CD8-positive, alpha-beta memory T cell (primary cell): Measurements from ENCODE around the gene ATXN1L. TPM values are rescaled to one million over a fixed set of nuclear protein-coding genes. Genes with fewer than 3 reads are reported as not detected.
"Not testable (repeated sequence)": the region's sequence is repeated elsewhere in the genome, so short reads cannot be mapped to it uniquely, and the experiment has no call there.

Experiments used
- CTCF ChIA-PET: fragments of 350-600 bp; sonication (Branson Sonifier 250); formaldehyde crosslinking; loops from one replicate; lab custom pipeline; 2021; ENCODE audit warnings: antibody characterized with exemption; lab: Charles Lee
- POLR2A ChIA-PET: fragments of 350-600 bp; sonication (Branson Sonifier 250); formaldehyde crosslinking; loops from one replicate; lab custom pipeline; 2021; ENCODE audit warnings: antibody characterized with exemption; lab: Charles Lee
- DNase-seq, 5 donors: peaks; one replicate each; pipeline versions ENCODE4 v3.0.0 to v3.0.0-alpha.2; 2020 to 2022; ENCODE audit warnings: mixed read lengths in 1 of 5
- H3K27ac ChIP-seq: one replicate; pipeline ENCODE4 v1.7.0; 2013; ENCODE audit warnings: low read depth, mild to moderate bottlenecking, low read length, moderate library complexity
- H3K27me3 ChIP-seq: 2 replicates; pipeline ENCODE4 v1.7.0; 2013; ENCODE audit warnings: low read length, mild to moderate bottlenecking; ENCODE audit not compliant: insufficient read depth, poor library complexity, severe bottlenecking
- H3K36me3 ChIP-seq: 2 replicates; pipeline ENCODE4 v1.7.0; 2013; ENCODE audit warnings: mild to moderate bottlenecking, low read length, moderate library complexity; ENCODE audit not compliant: insufficient read depth
- H3K4me1 ChIP-seq: 2 replicates; pipeline ENCODE4 v1.7.0; 2013; ENCODE audit warnings: mild to moderate bottlenecking, low read length, moderate library complexity; ENCODE audit not compliant: insufficient read depth
- H3K4me3 ChIP-seq: 2 replicates; pipeline ENCODE4 v1.7.0; 2013; ENCODE audit warnings: mild to moderate bottlenecking, low read length
- H3K9me3 ChIP-seq: 2 replicates; pipeline ENCODE4 v1.7.0; 2013; ENCODE audit warnings: mild to moderate bottlenecking, low read length
- H3K27ac Mint-ChIP-seq, 8 donors: one replicate each; pipeline ENCODE4 v1.8.0; 2020 to 2021; ENCODE audit warnings: mixed read lengths in 8 of 8, mild to moderate bottlenecking in 6 of 8, inconsistent platforms in 3 of 8, moderate library complexity in 3 of 8
- H3K27me3 Mint-ChIP-seq, 2 donors: one replicate each; pipeline ENCODE4 v1.8.0; 2020 to 2021; ENCODE audit warnings: mixed read lengths in 2 of 2, mild to moderate bottlenecking in 1 of 2, moderate library complexity in 1 of 2
- H3K36me3 Mint-ChIP-seq, 3 donors: one replicate each; pipeline ENCODE4 v1.8.0; 2020 to 2021; ENCODE audit warnings: mixed read lengths in 3 of 3, inconsistent platforms in 1 of 3, mild to moderate bottlenecking in 1 of 3
- H3K4me1 Mint-ChIP-seq, 3 donors: one replicate each; pipeline ENCODE4 v1.8.0; 2020 to 2021; ENCODE audit warnings: mixed read lengths in 3 of 3, inconsistent platforms in 1 of 3, mild to moderate bottlenecking in 1 of 3
- H3K4me3 Mint-ChIP-seq, 7 donors: one replicate each; pipeline ENCODE4 v1.8.0; 2020 to 2021; ENCODE audit warnings: mixed read lengths in 7 of 7, mild to moderate bottlenecking in 6 of 7, moderate library complexity in 4 of 7, inconsistent platforms in 2 of 7
- H3K9me3 Mint-ChIP-seq, 5 donors: one replicate each; pipeline ENCODE4 v1.8.0; 2020 to 2022; ENCODE audit warnings: mixed read lengths in 5 of 5, mild to moderate bottlenecking in 3 of 5, moderate library complexity in 2 of 5, inconsistent platforms in 1 of 5
- polyA plus RNA-seq: library from polyadenylated mRNA; unstranded; fragments of 300-500 nt; fragmentation: Illumina TruSeq; gene quantifications from one replicate; pipeline ENCODE4 v1.2.3, GENCODE V29; 2021
- total RNA-seq, 2 experiments: library from RNA; stranded (reverse); gene quantifications; one replicate each; pipeline ENCODE4 v1.2.3, GENCODE V29; 2021

The ATXN1L gene
- total and polyA plus RNA-seq, 3 experiments from 2014 or later, result 11.9 to 19.7 (median 16.9) TPM

- Mint-ChIP-seq H3K27ac (peak overlapping the region in 7 of 8 donors; percentile 6 to 84 (median 52)), H3K4me3 (peak overlapping the region in 6 of 7 donors; percentile 17 to 57 (median 40)), H3K4me1 (peaks cover 76 to 95% (median 92%) of the 10 kb centered on the region in 3 donors), H3K36me3 (peaks cover 0 to 30% (median 0%) of the 10 kb centered on the region in 3 donors), H3K9me3 (no peaks in the 10 kb centered on the region), H3K27me3 (no peaks in the 10 kb centered on the region)
- H3K27me3 ChIP-seq, result no peaks in the 10 kb centered on the region
- H3K27ac ChIP-seq, result no peak overlapping the region
- H3K36me3 ChIP-seq, result no peaks in the 10 kb centered on the region
- no peak overlapping the region for H3K4me3 ChIP-seq
- ChIA-PET CTCF (interaction anchor here (2.3 to 2.6 kb wide), 2 partner anchors 21 to 25 kb away, joined by 5 to 18 read pairs; partner anchors contain the start of gene ZNF821), POLR2A (interaction anchor here (1.4 kb wide), 1 partner anchor 8 kb away, joined by 3 read pairs; no protein-coding TSS in a partner anchor)
- no peak for DNase-seq
- H3K4me1 ChIP-seq, result peaks cover 65% of the 10 kb centered on the region
- no peaks in the 10 kb centered on the region for H3K9me3 ChIP-seq
Observed at GRCh38 chr16:71904239-71904638, 58.5 kb downstream of the ATXN1L start.

GRCh38 chr16:71905765-71906164 lies 60.0 kb downstream of the ATXN1L start:
- Mint-ChIP-seq H3K4me3 (peak overlapping the region; percentile 2 to 85 (median 61)), H3K27ac (peak overlapping the region in 7 of 8 donors; percentile 6 to 95 (median 72)), H3K4me1 (peaks cover 76 to 94% (median 91%) of the 10 kb centered on the region in 3 donors), H3K36me3 (peaks cover 0 to 30% (median 0%) of the 10 kb centered on the region in 3 donors)
- not testable (repeated sequence) for H3K27me3 Mint-ChIP-seq, H3K9me3 Mint-ChIP-seq, H3K27me3 ChIP-seq, H3K27ac ChIP-seq, DNase-seq, H3K36me3 ChIP-seq, H3K4me3 ChIP-seq, H3K9me3 ChIP-seq
- ChIA-PET POLR2A (interaction anchor here (0.6 to 1.4 kb wide), 2 partner anchors 9 to 53 kb away, joined by 3 read pairs; no protein-coding TSS in a partner anchor), CTCF (interaction anchor here (0.9 to 1.0 kb wide), 2 partner anchors 9 to 10 kb away, joined by 3 read pairs; no protein-coding TSS in a partner anchor)
- H3K4me1 ChIP-seq, result peaks cover 67% of the 10 kb centered on the region

Other genes with a start within 250 kb of the ATXN1L start
- not detected for gene MARVELD3, start 219.8 kb upstream of the ATXN1L start, total RNA-seq
- not detected for gene MARVELD3, start 219.8 kb upstream of the ATXN1L start, polyA plus RNA-seq
- gene PHLPP2, start 121.3 kb upstream of the ATXN1L start, total RNA-seq, result 10 to 100 TPM; 14.3 to 14.4 TPM
- 1.7 TPM for gene PHLPP2, start 121.3 kb upstream of the ATXN1L start, polyA plus RNA-seq
- 10 to 100 TPM; 80.4 to 83.3 TPM for gene AP1G1, start 37.1 kb upstream of the ATXN1L start, total RNA-seq
- gene AP1G1, start 37.1 kb upstream of the ATXN1L start, polyA plus RNA-seq, result 10.9 TPM
- 1 to 10 TPM; 3.3 to 5.3 TPM for gene ZNF821, start 38.2 kb downstream of the ATXN1L start, total RNA-seq
- 12.6 TPM for gene ZNF821, start 38.2 kb downstream of the ATXN1L start, polyA plus RNA-seq
- gene IST1, start 49.6 kb downstream of the ATXN1L start, total RNA-seq, result 100 to 1,000 TPM; 172 to 177 TPM
- gene IST1, start 49.6 kb downstream of the ATXN1L start, polyA plus RNA-seq, result 144 TPM
- gene PKD1L3, start 154.4 kb downstream of the ATXN1L start, total RNA-seq, result not detected
- gene PKD1L3, start 154.4 kb downstream of the ATXN1L start, polyA plus RNA-seq, result not detected
- 10 to 100 TPM; 26.2 to 28.5 TPM for gene DHODH, start 162.8 kb downstream of the ATXN1L start, total RNA-seq
- 10.7 TPM for gene DHODH, start 162.8 kb downstream of the ATXN1L start, polyA plus RNA-seq
- gene HP, start 208.5 kb downstream of the ATXN1L start, total RNA-seq, result not detected
- not detected for gene HP, start 208.5 kb downstream of the ATXN1L start, polyA plus RNA-seq
- not detected for gene HPR, start 217.2 kb downstream of the ATXN1L start, total RNA-seq
- not detected for gene HPR, start 217.2 kb downstream of the ATXN1L start, polyA plus RNA-seq
- gene TXNL4B, start 247.6 kb downstream of the ATXN1L start, total RNA-seq, result 10 to 100 TPM; 37.9 to 38.7 TPM
- gene TXNL4B, start 247.6 kb downstream of the ATXN1L start, polyA plus RNA-seq, result 14.0 TPM
- 10 to 100 TPM; 93.6 to 98.3 TPM for gene DHX38, start 247.9 kb downstream of the ATXN1L start, total RNA-seq
- gene DHX38, start 247.9 kb downstream of the ATXN1L start, polyA plus RNA-seq, result 32.7 TPM